NCI-H1105 (cell line): ENCODE results near the gene SLC7A10.
"Not testable (repeated sequence)": the region's sequence is repeated elsewhere in the genome, so short reads cannot be mapped to it uniquely, and the experiment has no call there.

Experiments
- DNase-seq: peaks from one replicate; lab custom pipeline; 2025; lab: John Stamatoyannopoulos, UW

The SLC7A10 gene

GRCh38 chr19:33175156-33175782 lies 50.4 kb downstream of the SLC7A10 start:
- DNase-seq: no peak

GRCh38 chr19:33174186-33174585 lies 51.5 kb downstream of the SLC7A10 start:
- no peak for DNase-seq

GRCh38 chr19:33171916-33172359 lies 53.7 kb downstream of the SLC7A10 start:
- DNase-seq: no peak

GRCh38 chr19:33171222-33171795 lies 54.3 kb downstream of the SLC7A10 start:
- no peak for DNase-seq

- no peak for DNase-seq
These were observed 57.1 kb downstream of the SLC7A10 start for GRCh38 chr19:33168528-33168927.

- no peak for DNase-seq
These were observed 58.2 kb downstream of the SLC7A10 start for GRCh38 chr19:33167438-33167837.

GRCh38 chr19:33166037-33166436 lies 59.6 kb downstream of the SLC7A10 start:
- DNase-seq: not testable (repeated sequence)

GRCh38 chr19:33163481-33163880 lies 62.2 kb downstream of the SLC7A10 start:
- no peak for DNase-seq

GRCh38 chr19:33161201-33161600 lies 64.4 kb downstream of the SLC7A10 start:
- no peak for DNase-seq

GRCh38 chr19:33159893-33160292 lies 65.8 kb downstream of the SLC7A10 start:
- no peak for DNase-seq

GRCh38 chr19:33159149-33159548 lies 66.5 kb downstream of the SLC7A10 start:
- no peak for DNase-seq
